Activated T-helper 2 cell treated with anti-CD3 and anti-CD28 coated beads, Interferon-gamma antibody, Interleukin-2, Interleukin-4, amounts not matched to agents 10 μg/mL and 5 μg/mL and 100 μg/mL, durations not matched to agents 14 hours and 24 hours and 36 hours (primary cell): ENCODE results near the gene FOXRED2. TPM values are rescaled to one million over a fixed set of nuclear protein-coding genes. Genes with fewer than 3 reads are reported as not detected.

ENCODE experiments used
- DNase-seq: peaks from one replicate; pipeline ENCODE4 v3.0.0; 2021; ENCODE audit warnings: low spot score
- H3K27ac Mint-ChIP-seq: one replicate; pipeline ENCODE4 v1.8.0; 2021; ENCODE audit warnings: mixed read lengths
- H3K27me3 Mint-ChIP-seq: one replicate; pipeline ENCODE4 v1.8.0; 2021; ENCODE audit warnings: low read depth, mixed read lengths
- H3K36me3 Mint-ChIP-seq: one replicate; pipeline ENCODE4 v1.8.0; 2021; ENCODE audit warnings: low read depth, mixed read lengths
- H3K4me1 Mint-ChIP-seq: one replicate; pipeline ENCODE4 v1.8.0; 2021; ENCODE audit warnings: low read depth, mixed read lengths
- H3K4me3 Mint-ChIP-seq: one replicate; pipeline ENCODE4 v1.8.0; 2021; ENCODE audit warnings: low read depth, mild to moderate bottlenecking, moderate library complexity, mixed read lengths
- H3K9me3 Mint-ChIP-seq: one replicate; pipeline ENCODE4 v1.8.0; 2021; ENCODE audit warnings: mixed read lengths
- intact Hi-C: fragments of 100-400 bp; cut with micrococcal nuclease; formaldehyde crosslinking; loops from one replicate; pipeline ENCODE4 v1.15.1; 2023
- total RNA-seq: library from RNA; stranded (reverse); gene quantifications from 2 replicates; pipeline ENCODE4 v1.2.3, GENCODE V29; 2022

Gene FOXRED2
- total RNA-seq, 1 donor from 2014 or later: 17.6 TPM

DNA sequence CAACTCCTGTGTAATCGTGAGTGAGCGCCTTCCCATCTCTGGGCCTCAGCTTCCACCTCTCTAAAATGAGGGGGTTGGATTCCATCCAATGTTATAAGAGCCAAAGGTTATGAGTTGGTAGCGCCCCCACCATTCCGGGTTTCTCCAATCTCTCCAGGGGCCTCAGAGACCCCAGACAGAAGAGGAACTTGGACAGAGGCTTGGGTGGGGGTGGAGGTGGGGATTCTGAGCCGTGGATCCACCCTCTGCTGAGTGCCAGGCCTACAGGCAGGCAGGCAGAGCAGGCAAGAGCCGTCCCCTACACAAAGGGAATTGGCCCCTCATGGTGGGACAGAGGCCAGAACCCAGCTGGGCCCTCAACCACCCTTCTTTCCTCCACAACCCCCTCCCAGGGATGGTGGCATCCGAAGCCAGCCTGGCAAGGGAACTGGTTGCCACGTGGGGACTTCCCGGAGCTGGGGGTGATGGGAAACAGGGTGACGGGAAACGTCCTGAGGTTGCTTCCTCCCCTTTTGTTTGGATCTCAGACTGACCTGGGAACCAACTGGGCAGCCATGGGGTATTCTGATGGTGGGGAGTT lies 57.2 kb downstream of the FOXRED2 start:
- DNase-seq: no peak
- H3K36me3 Mint-ChIP-seq: no peaks in the 10 kb centered on the region
- H3K4me3 Mint-ChIP-seq: no peak overlapping the region
- no peaks in the 10 kb centered on the region for H3K9me3 Mint-ChIP-seq
- peaks cover 32% of the 10 kb centered on the region for H3K4me1 Mint-ChIP-seq
- H3K27ac Mint-ChIP-seq: no peak overlapping the region
- intact Hi-C loops: loop anchor here (2.0 to 5.0 kb wide), 3 partner anchors 15 to 117 kb away; no protein-coding TSS in a partner anchor
- H3K27me3 Mint-ChIP-seq: no peaks in the 10 kb centered on the region

DNA sequence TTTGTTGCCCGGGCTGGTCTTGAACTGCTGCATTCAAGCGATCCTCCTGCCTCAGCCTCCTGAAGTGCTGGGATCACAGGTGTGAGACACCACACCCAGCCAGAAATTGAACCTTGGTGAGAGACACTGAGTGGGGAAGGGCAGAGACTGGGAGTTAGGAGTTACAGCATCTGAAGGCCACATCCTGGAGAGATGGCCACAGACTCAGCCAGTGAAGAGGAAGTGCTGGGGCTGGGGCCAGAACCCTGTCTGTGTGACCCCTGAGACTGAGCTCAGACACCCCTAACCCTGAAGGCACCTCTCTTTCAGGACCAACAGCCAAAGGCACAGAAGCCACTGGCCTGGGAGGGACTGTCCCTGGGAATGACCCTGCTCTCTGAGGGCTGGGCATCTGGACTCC lies 59.2 kb downstream of the FOXRED2 start:
- Mint-ChIP-seq H3K27ac (no peak overlapping the region), H3K27me3 (no peaks in the 10 kb centered on the region), H3K4me3 (no peak overlapping the region), H3K36me3 (no peaks in the 10 kb centered on the region), H3K4me1 (peaks cover 23% of the 10 kb centered on the region), H3K9me3 (no peaks in the 10 kb centered on the region)
- intact Hi-C loops: loop anchor here (2.0 kb wide), 1 partner anchor 13 kb away; no protein-coding TSS in a partner anchor
- DNase-seq: no peak

DNA sequence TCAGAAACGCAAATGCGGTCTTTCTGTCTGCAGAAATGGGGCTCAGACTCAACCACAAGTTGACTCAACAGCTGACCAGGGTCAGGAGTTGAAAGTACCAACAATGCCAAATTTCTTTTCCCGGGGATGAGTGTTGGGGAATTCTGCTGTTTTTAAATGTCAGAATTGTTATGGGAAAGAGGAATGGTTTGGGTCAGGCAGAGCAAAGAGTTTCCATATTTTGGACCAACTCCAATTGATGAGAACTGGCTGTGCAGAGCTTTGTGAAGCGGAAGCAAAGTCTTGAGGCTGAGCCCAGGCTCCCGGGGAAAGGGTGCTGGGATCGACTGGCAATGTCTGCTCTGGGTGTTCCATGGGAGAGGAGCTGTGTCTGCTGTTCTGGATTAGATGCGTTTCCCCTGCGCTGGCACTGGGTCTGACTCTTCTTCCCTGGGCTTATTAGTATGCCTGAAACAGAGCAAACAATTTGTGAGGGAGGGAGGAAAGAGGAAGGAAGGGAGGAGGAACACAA lies 61.6 kb downstream of the FOXRED2 start:
- no peaks in the 10 kb centered on the region for H3K36me3 Mint-ChIP-seq
- H3K27ac Mint-ChIP-seq: no peak overlapping the region
- peaks cover 17% of the 10 kb centered on the region for H3K4me1 Mint-ChIP-seq
- no peaks in the 10 kb centered on the region for H3K9me3 Mint-ChIP-seq
- intact Hi-C loops: no loop called here
- no peak for DNase-seq
- H3K4me3 Mint-ChIP-seq: no peak overlapping the region
- no peaks in the 10 kb centered on the region for H3K27me3 Mint-ChIP-seq

DNA sequence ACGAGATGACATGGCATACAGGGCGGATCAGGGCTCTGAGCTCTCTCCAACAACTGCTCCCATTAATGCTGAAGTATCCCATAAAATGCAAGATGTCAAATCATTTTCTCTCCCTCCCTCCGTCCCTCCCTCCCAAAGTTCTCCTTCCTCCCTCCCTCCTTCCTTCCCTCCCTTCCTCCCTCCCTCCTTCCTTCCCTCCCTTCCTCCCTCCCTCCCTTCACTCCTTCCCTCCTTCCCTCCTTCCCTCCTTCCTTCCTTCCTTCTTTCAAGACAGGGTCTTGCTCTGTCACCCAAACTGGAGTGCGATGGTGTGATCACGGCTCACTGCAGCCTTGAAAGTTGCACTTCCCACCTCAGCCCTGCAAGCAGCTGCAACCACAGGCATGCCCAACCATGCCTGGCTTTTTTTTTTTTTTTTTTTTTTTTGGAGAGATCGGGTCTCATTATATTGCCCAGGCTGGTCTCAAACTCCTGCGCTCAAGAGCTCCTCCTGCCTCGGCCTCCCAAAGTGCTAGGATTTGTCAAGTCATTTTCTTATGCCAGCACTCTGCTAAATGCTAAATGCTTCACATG lies 63.6 kb downstream of the FOXRED2 start:
- no peaks in the 10 kb centered on the region for H3K27me3 Mint-ChIP-seq
- peaks cover 21% of the 10 kb centered on the region for H3K4me1 Mint-ChIP-seq
- H3K4me3 Mint-ChIP-seq: no peak overlapping the region
- intact Hi-C loops: no loop called here
- no peak for DNase-seq
- no peaks in the 10 kb centered on the region for H3K9me3 Mint-ChIP-seq
- H3K36me3 Mint-ChIP-seq: no peaks in the 10 kb centered on the region
- H3K27ac Mint-ChIP-seq: no peak overlapping the region

DNA sequence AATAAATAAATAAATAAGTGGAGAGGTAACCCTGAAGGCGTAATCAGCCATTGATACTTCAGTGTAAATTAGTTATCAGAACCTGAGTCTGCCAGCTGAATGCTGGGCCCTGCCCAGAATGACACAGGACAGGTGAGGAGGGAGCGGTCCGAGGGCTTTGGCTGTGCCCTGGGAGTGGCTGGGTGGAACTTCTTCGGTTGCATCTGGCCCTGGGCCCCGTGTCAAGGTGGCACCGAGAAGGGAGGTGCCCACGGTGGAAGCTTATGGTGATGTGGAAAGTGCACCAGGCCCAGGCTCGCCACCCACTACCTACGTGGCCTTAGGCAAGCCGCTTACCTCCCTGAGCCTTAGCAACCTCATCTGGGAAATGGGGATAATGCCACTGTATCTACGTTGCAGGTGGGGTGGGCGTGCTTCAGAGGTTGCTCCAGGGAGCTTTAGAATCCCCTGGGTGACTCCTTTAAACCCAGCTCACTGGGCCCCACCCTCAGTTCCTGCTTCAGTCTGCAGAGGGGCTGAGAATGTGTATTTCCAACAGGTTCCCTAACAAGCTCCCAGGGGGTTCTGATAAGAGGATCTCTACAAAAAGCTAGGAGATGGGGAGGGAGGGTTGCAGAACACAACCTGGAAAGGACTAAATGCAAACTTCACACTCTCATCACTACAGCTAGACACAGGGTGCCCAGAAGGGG lies 64.2 kb downstream of the FOXRED2 start:
- Mint-ChIP-seq H3K4me3 (no peak overlapping the region), H3K9me3 (no peaks in the 10 kb centered on the region)
- DNase-seq: no peak

DNA sequence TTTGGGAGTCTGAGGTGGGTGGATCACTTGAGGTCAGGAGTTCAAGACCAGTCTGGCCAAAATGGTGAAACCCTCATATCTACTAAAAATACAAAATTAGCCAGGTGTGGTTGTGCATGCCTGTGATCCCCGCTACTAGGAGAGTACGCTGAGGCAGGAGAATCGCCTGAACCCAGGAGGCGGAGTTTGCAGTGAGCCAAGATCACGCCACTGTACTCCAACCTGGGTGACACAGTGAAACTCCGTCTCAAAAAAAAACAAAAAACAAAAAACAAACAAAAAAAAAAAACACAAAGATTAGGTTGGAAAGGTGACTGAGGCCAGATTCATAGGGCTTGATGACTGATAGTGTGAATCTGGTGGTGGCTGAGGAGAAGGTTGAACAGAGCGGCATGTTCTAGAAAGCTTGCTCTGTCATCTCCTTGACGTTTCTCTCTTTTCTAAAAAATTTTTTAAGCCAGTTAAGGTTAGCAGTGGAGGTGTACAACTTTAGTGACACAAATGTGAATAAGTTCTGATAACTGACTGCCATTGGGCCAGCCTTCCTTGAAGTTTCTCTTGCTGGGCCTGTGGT lies 66.3 kb downstream of the FOXRED2 start:
- Mint-ChIP-seq H3K27me3 (no peaks in the 10 kb centered on the region), H3K36me3 (no peaks in the 10 kb centered on the region), H3K27ac (peak overlapping the region; percentile 49), H3K9me3 (no peaks in the 10 kb centered on the region), H3K4me3 (no peak overlapping the region), H3K4me1 (peaks cover 26% of the 10 kb centered on the region)
- no peak for DNase-seq
- intact Hi-C loops: loop anchor here (1.0 kb wide), 1 partner anchor 11 kb away; no protein-coding TSS in a partner anchor

More for the DNA sequence above, 64.2 kb downstream of the FOXRED2 start:
- no peaks in the 10 kb centered on the region for H3K36me3 Mint-ChIP-seq
- H3K4me1 Mint-ChIP-seq: peaks cover 19% of the 10 kb centered on the region
- no peak overlapping the region for H3K27ac Mint-ChIP-seq
- H3K27me3 Mint-ChIP-seq: no peaks in the 10 kb centered on the region
- intact Hi-C loops: no loop called here

DNA sequence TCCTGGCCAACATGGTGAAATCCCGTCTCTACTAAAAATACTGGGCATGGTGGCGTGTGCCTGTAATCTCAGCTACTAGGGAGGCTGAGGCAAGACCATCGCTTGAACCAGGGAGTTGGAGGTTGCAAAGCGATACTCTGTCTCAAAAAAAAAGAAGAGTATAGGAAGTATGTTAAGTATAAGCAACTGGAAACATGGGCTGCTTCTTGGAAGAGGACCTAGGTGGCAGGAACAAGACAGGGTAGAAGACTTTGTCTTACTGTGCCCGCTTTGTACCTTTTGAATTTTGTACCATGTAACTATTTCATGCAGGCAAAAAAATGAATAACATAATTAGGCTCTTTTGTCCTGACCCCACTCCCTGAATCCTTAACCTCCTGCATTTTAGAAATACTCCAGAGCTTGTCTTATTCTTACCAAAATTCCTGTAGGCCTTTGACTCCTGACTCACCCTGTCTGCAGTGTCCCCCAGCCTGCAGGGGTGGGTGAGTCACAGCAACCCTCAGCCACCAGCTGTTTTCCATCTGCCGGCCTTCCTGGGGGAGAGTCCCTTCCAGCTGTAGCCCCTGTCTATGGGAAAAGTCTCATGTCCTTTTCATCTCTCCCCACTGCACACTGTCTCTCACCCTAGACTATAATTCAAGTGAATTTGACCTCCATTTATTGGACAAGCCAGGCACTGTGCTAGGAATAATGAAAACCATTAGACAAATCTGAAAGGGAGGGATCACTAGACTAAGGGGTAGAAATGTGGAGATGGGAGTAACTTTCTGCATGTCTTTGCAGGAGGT lies 67.2 kb downstream of the FOXRED2 start:
- Mint-ChIP-seq H3K36me3 (no peaks in the 10 kb centered on the region), H3K27ac (peak overlapping the region; percentile 4), H3K27me3 (no peaks in the 10 kb centered on the region), H3K4me3 (no peak overlapping the region), H3K9me3 (no peaks in the 10 kb centered on the region), H3K4me1 (peaks cover 33% of the 10 kb centered on the region)
- no peak for DNase-seq
- intact Hi-C loops: loop anchor here (1.0 kb wide), 1 partner anchor 12 kb away; no protein-coding TSS in a partner anchor

Other genes with a start within 250 kb of the FOXRED2 start
- 619 and 645 TPM in 2 replicates for gene MYH9, start 119.1 kb downstream of the FOXRED2 start, total RNA-seq
- gene TXN2, start 25.4 kb downstream of the FOXRED2 start, total RNA-seq: 94.0 and 95.1 TPM in 2 replicates
- gene EIF3D, start 22.1 kb upstream of the FOXRED2 start, total RNA-seq: 300 and 316 TPM in 2 replicates
- not detected in 2 replicates for gene CACNG2, start 196.7 kb upstream of the FOXRED2 start, total RNA-seq